HepG2 (cell line): ENCODE data around the gene MRPL58. TPM values are rescaled to one million over a fixed set of nuclear protein-coding genes. Genes with fewer than 3 reads are reported as not detected.

Experiments used
- DR1 ChIP-seq: sonication (generic); formaldehyde crosslinking; IDR thresholded peaks from 2 replicates; pipeline ENCODE4 v1.8.0; 2021; ENCODE audit warnings: mild to moderate bottlenecking, missing genetic modification reagents, inconsistent platforms
- SRF ChIP-seq: IDR thresholded peaks from 2 replicates; pipeline ENCODE4 v1.6.1; 2011; ENCODE audit warnings: mild to moderate bottlenecking, low read depth, low read length, moderate library complexity
- ZFY ChIP-seq: sonication (generic); formaldehyde crosslinking; IDR thresholded peaks from 2 replicates; pipeline ENCODE4 v1.4.0; 2020; ENCODE audit warnings: missing genetic modification reagents
- ZNF30 ChIP-seq: sonication (generic); formaldehyde crosslinking; IDR thresholded peaks from 2 replicates; pipeline ENCODE4 v1.5.0; 2020; ENCODE audit warnings: mild to moderate bottlenecking, missing genetic modification reagents
- ZNF318 ChIP-seq: sonication (generic); formaldehyde crosslinking; IDR thresholded peaks from 2 replicates; pipeline ENCODE4 v1.4.0; 2020; ENCODE audit warnings: mild to moderate bottlenecking, missing genetic modification reagents
- polyA plus RNA-seq, 8 experiments: library from polyadenylated mRNA; depleted of rRNA in 3 of 8; stranded (reverse) in 7 of 8; unstranded in 1 of 8; fragments of >200 nt; fragmentation: Illumina TruSeq in 4 of 8; extraction: Trizol in 4 of 8; gene quantifications; 2 replicates each; pipeline versions ENCODE4 v1.2.1 to v1.2.3, GENCODE V29; 2011 to 2016; ENCODE audit warnings: low read depth in 4 of 8, missing spikeins in 1 of 8, mixed read lengths in 1 of 8; ENCODE audit not compliant: insufficient read depth in 1 of 8
- total RNA-seq, 5 experiments: library from RNA; depleted of rRNA; stranded (reverse); fragments of >200 nt; fragmentation: Illumina TruSeq; extraction: Trizol; gene quantifications; 2 replicates each; pipeline ENCODE4 v1.2.3, GENCODE V29; 2016; ENCODE audit warnings: low read depth in 1 of 5
- TF ChIP-seq, protein P1 (sequence below): sonication (generic); formaldehyde crosslinking; IDR thresholded peaks from 2 replicates; pipeline ENCODE4 v1.9.0; 2021; ENCODE audit warnings: mild to moderate bottlenecking, missing genetic modification reagents
- TF ChIP-seq, protein P2 (sequence below): sonication (generic); formaldehyde crosslinking; IDR thresholded peaks from 2 replicates; pipeline ENCODE4 v1.5.0; 2020; ENCODE audit warnings: mild to moderate bottlenecking, missing genetic modification reagents

Gene MRPL58
- total and polyA plus RNA-seq, 2 of the 13 experiments (the other 11 are each of a cell fraction or from before 2014, with no cell fraction given) = 44.9 to 68.9 TPM

GRCh38 chr17:74981979-74982662 lies 30.3 kb upstream of the MRPL58 start (continued):
- TF ChIP-seq ZFY (CRISPR knock-in tag) (peak; percentile 81), DR1 (CRISPR knock-in tag) (peak; percentile 79; the same call in 1 of the 2 replicates), SRF (no peak), ZNF30 (CRISPR knock-in tag) (0 out of 2 replicates have a peak, but pooled peaks have one; percentile 72), ZNF318 (CRISPR knock-in tag) (peak; percentile 83; the same call in 1 of the 2 replicates)
- TF ChIP-seq, protein P1, sequence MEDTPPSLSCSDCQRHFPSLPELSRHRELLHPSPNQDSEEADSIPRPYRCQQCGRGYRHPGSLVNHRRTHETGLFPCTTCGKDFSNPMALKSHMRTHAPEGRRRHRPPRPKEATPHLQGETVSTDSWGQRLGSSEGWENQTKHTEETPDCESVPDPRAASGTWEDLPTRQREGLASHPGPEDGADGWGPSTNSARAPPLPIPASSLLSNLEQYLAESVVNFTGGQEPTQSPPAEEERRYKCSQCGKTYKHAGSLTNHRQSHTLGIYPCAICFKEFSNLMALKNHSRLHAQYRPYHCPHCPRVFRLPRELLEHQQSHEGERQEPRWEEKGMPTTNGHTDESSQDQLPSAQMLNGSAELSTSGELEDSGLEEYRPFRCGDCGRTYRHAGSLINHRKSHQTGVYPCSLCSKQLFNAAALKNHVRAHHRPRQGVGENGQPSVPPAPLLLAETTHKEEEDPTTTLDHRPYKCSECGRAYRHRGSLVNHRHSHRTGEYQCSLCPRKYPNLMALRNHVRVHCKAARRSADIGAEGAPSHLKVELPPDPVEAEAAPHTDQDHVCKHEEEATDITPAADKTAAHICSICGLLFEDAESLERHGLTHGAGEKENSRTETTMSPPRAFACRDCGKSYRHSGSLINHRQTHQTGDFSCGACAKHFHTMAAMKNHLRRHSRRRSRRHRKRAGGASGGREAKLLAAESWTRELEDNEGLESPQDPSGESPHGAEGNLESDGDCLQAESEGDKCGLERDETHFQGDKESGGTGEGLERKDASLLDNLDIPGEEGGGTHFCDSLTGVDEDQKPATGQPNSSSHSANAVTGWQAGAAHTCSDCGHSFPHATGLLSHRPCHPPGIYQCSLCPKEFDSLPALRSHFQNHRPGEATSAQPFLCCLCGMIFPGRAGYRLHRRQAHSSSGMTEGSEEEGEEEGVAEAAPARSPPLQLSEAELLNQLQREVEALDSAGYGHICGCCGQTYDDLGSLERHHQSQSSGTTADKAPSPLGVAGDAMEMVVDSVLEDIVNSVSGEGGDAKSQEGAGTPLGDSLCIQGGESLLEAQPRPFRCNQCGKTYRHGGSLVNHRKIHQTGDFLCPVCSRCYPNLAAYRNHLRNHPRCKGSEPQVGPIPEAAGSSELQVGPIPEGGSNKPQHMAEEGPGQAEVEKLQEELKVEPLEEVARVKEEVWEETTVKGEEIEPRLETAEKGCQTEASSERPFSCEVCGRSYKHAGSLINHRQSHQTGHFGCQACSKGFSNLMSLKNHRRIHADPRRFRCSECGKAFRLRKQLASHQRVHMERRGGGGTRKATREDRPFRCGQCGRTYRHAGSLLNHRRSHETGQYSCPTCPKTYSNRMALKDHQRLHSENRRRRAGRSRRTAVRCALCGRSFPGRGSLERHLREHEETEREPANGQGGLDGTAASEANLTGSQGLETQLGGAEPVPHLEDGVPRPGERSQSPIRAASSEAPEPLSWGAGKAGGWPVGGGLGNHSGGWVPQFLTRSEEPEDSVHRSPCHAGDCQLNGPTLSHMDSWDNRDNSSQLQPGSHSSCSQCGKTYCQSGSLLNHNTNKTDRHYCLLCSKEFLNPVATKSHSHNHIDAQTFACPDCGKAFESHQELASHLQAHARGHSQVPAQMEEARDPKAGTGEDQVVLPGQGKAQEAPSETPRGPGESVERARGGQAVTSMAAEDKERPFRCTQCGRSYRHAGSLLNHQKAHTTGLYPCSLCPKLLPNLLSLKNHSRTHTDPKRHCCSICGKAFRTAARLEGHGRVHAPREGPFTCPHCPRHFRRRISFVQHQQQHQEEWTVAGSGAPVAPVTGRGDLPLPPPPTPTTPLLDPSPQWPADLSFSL (CRISPR knock-in tag) = no peak; the same call in 1 of the 2 replicates
- TF ChIP-seq, protein P2, sequence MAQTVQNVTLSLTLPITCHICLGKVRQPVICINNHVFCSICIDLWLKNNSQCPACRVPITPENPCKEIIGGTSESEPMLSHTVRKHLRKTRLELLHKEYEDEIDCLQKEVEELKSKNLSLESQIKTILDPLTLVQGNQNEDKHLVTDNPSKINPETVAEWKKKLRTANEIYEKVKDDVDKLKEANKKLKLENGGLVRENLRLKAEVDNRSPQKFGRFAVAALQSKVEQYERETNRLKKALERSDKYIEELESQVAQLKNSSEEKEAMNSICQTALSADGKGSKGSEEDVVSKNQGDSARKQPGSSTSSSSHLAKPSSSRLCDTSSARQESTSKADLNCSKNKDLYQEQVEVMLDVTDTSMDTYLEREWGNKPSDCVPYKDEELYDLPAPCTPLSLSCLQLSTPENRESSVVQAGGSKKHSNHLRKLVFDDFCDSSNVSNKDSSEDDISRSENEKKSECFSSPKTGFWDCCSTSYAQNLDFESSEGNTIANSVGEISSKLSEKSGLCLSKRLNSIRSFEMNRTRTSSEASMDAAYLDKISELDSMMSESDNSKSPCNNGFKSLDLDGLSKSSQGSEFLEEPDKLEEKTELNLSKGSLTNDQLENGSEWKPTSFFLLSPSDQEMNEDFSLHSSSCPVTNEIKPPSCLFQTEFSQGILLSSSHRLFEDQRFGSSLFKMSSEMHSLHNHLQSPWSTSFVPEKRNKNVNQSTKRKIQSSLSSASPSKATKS (CRISPR knock-in tag) = 0 out of 2 replicates have a peak, but pooled peaks have one; percentile 87
